ENCODE measurements around the gene HTN3. TPM values are rescaled to one million over a fixed set of nuclear protein-coding genes. Genes with fewer than 3 reads are reported as not detected.
A peak's percentile ranks its signal among the peaks of the same experiment; 100 is the strongest.
"Not testable (repeated sequence)": the region's sequence is repeated elsewhere in the genome, so short reads cannot be mapped to it uniquely, and the experiment has no call there.

HTN3 gene
- total RNA-seq (not detected), polyA plus RNA-seq (not detected), total RNA-seq (0 reads per million in 6 experiments)

GRCh38 chr4:70028159-70028558 is at the start of gene HTN3:
Gene HTN3, plus strand, starts transcription at chr4:70028459. Its CDS starts 2,282 bp downstream, at chr4:70030741.
- POLR2A ChIA-PET, H3K27ac Mint-ChIP-seq, H3K36me3 Mint-ChIP-seq, ATAC-seq, H3K4me3 Mint-ChIP-seq, DNase-seq, H3K9me3 Mint-ChIP-seq, H3K27me3 Mint-ChIP-seq, H3K4me1 Mint-ChIP-seq: not testable (repeated sequence)

GRCh38 chr4:69984030-69984443 is 44.2 kb upstream of the HTN3 start:
- peak in 1 of 2 donors; percentile 25 for ATAC-seq
- Mint-ChIP-seq H3K36me3 (no peaks in the 10 kb centered on the region), H3K4me3 (no peak overlapping the region), H3K27ac (no peak overlapping the region), H3K27me3 (peaks cover 0 to 7% (median 0%) of the 10 kb centered on the region in 5 donors), H3K9me3 (no peaks in the 10 kb centered on the region), H3K4me1 (peaks cover 0 to 2% (median 0%) of the 10 kb centered on the region in 4 donors)
- DNase-seq, result no peak
- POLR2A ChIA-PET, result no interaction called here

- no peaks in the 10 kb centered on the region for H3K36me3 Mint-ChIP-seq
- DNase-seq, result no peak
- H3K27ac Mint-ChIP-seq, result no peak overlapping the region
- ATAC-seq, result no peak
- peaks cover 0 to 2% (median 0%) of the 10 kb centered on the region in 4 donors for H3K4me1 Mint-ChIP-seq
- H3K9me3 Mint-ChIP-seq, result no peaks in the 10 kb centered on the region
- POLR2A ChIA-PET, result no interaction called here
- H3K27me3 Mint-ChIP-seq, result peaks cover 0 to 7% (median 0%) of the 10 kb centered on the region in 5 donors
- H3K4me3 Mint-ChIP-seq, result no peak overlapping the region
Measured at GRCh38 chr4:69986663-69987062, 41.6 kb upstream of the HTN3 start.

- Mint-ChIP-seq H3K4me3 (no peak overlapping the region), H3K4me1 (no peaks in the 10 kb centered on the region), H3K36me3 (no peaks in the 10 kb centered on the region), H3K9me3 (no peaks in the 10 kb centered on the region), H3K27ac (no peak overlapping the region), H3K27me3 (peaks cover 0 to 9% (median 0%) of the 10 kb centered on the region in 5 donors)
- ATAC-seq (no peak), DNase-seq (no peak)
- POLR2A ChIA-PET, result no interaction called here
Measured at GRCh38 chr4:69991016-69991415, 37.2 kb upstream of the HTN3 start.

- Mint-ChIP-seq H3K36me3 (no peaks in the 10 kb centered on the region), H3K4me3 (no peak overlapping the region), H3K27ac (no peak overlapping the region), H3K27me3 (peaks cover 0 to 14% (median 0%) of the 10 kb centered on the region in 5 donors), H3K9me3 (peaks cover 0 to 2% (median 0%) of the 10 kb centered on the region in 9 donors), H3K4me1 (no peaks in the 10 kb centered on the region)
- ATAC-seq (no peak), DNase-seq (no peak)
- POLR2A ChIA-PET, result no interaction called here
Measured at GRCh38 chr4:69994782-69995181, 33.5 kb upstream of the HTN3 start.

GRCh38 chr4:69995526-69996016 is 32.7 kb upstream of the HTN3 start, which contains the start of gene STATH:
Gene STATH, plus strand, starts transcription at chr4:69995966. Its CDS starts 2,472 bp downstream, at chr4:69998438.
- H3K4me3 Mint-ChIP-seq, result no peak within 1 kb of the TSS
- peaks cover 0 to 2% (median 0%) of the 10 kb centered on the region in 9 donors for H3K9me3 Mint-ChIP-seq
- ATAC-seq (no peak), DNase-seq (no peak)
- H3K27me3 Mint-ChIP-seq, result peaks cover 0 to 14% (median 0%) of the 10 kb centered on the region in 5 donors
- POLR2A ChIA-PET, result no interaction called here
- H3K4me1 Mint-ChIP-seq, result no peaks in the 10 kb centered on the region
- no peak within 1 kb of the TSS for H3K27ac Mint-ChIP-seq
- H3K36me3 Mint-ChIP-seq, result no peaks in the 10 kb centered on the region

- Mint-ChIP-seq H3K27me3 (peaks cover 0 to 5% (median 0%) of the 10 kb centered on the region in 5 donors), H3K9me3 (peaks cover 0 to 2% (median 0%) of the 10 kb centered on the region in 9 donors), H3K27ac (no peak overlapping the region), H3K4me3 (no peak overlapping the region), H3K4me1 (no peaks in the 10 kb centered on the region), H3K36me3 (no peaks in the 10 kb centered on the region)
- ATAC-seq, result no peak
- POLR2A ChIA-PET, result no interaction called here
- DNase-seq, result no peak
Measured at GRCh38 chr4:69999420-69999819, 28.8 kb upstream of the HTN3 start.

- Mint-ChIP-seq H3K9me3 (peaks cover 0 to 2% (median 0%) of the 10 kb centered on the region in 9 donors), H3K27ac (no peak overlapping the region), H3K4me1 (no peaks in the 10 kb centered on the region), H3K4me3 (no peak overlapping the region), H3K36me3 (no peaks in the 10 kb centered on the region), H3K27me3 (peaks cover 0 to 5% (median 0%) of the 10 kb centered on the region in 5 donors)
- ATAC-seq (no peak), DNase-seq (no peak)
- POLR2A ChIA-PET, result no interaction called here
Measured at GRCh38 chr4:70000711-70001110, 27.5 kb upstream of the HTN3 start.

GRCh38 chr4:70002507-70002906 is 25.8 kb upstream of the HTN3 start:
- H3K4me1 Mint-ChIP-seq, result no peaks in the 10 kb centered on the region
- no peaks in the 10 kb centered on the region for H3K36me3 Mint-ChIP-seq
- peaks cover 0 to 5% (median 0%) of the 10 kb centered on the region in 5 donors for H3K27me3 Mint-ChIP-seq
- H3K4me3 Mint-ChIP-seq, result no peak overlapping the region
- ATAC-seq (no peak), DNase-seq (no peak)
- H3K9me3 Mint-ChIP-seq, result peaks cover 0 to 2% (median 0%) of the 10 kb centered on the region in 9 donors
- H3K27ac Mint-ChIP-seq, result no peak overlapping the region
- POLR2A ChIA-PET, result no interaction called here

GRCh38 chr4:70008771-70009170 is 19.5 kb upstream of the HTN3 start:
- Mint-ChIP-seq H3K4me1 (no peaks in the 10 kb centered on the region), H3K9me3 (peaks cover 0 to 17% (median 0%) of the 10 kb centered on the region in 9 donors), H3K4me3 (no peak overlapping the region), H3K27ac (no peak overlapping the region), H3K36me3 (no peaks in the 10 kb centered on the region), H3K27me3 (peaks cover 0 to 3% (median 0%) of the 10 kb centered on the region in 5 donors)
- POLR2A ChIA-PET, result no interaction called here
- DNase-seq, result no peak
- no peak for ATAC-seq

GRCh38 chr4:70019006-70019405 is 9.3 kb upstream of the HTN3 start:
- DNase-seq, ATAC-seq, H3K27me3 Mint-ChIP-seq, H3K4me3 Mint-ChIP-seq, H3K4me1 Mint-ChIP-seq, H3K9me3 Mint-ChIP-seq, POLR2A ChIA-PET, H3K36me3 Mint-ChIP-seq, H3K27ac Mint-ChIP-seq: not testable (repeated sequence)

GRCh38 chr4:70023218-70023617 is 5.0 kb upstream of the HTN3 start:
- H3K36me3 Mint-ChIP-seq, result no peaks in the 10 kb centered on the region
- POLR2A ChIA-PET, result no interaction called here
- H3K9me3 Mint-ChIP-seq, result no peaks in the 10 kb centered on the region
- H3K4me3 Mint-ChIP-seq, result no peak overlapping the region
- H3K27ac Mint-ChIP-seq, result no peak overlapping the region
- DNase-seq (no peak), ATAC-seq (no peak)
- H3K4me1 Mint-ChIP-seq, result no peaks in the 10 kb centered on the region
- H3K27me3 Mint-ChIP-seq, result no peaks in the 10 kb centered on the region

- H3K27ac Mint-ChIP-seq, result no peak overlapping the region
Measured at GRCh38 chr4:70027011-70027410, 1.2 kb upstream of the HTN3 start.

GRCh38 chr4:70037559-70037958 is 9.3 kb downstream of the HTN3 start:
- H3K36me3 Mint-ChIP-seq, H3K27me3 Mint-ChIP-seq, DNase-seq, H3K4me3 Mint-ChIP-seq, ATAC-seq, H3K27ac Mint-ChIP-seq, POLR2A ChIA-PET, H3K4me1 Mint-ChIP-seq: not testable (repeated sequence)
- peaks cover 3 to 24% (median 13%) of the 10 kb centered on the region in 9 donors for H3K9me3 Mint-ChIP-seq

More at GRCh38 chr4:70027011-70027410, 1.2 kb upstream of the HTN3 start:
- no peak for DNase-seq
- no peaks in the 10 kb centered on the region for H3K27me3 Mint-ChIP-seq
- H3K4me1 Mint-ChIP-seq, result no peaks in the 10 kb centered on the region
- ATAC-seq, result no peak
- POLR2A ChIA-PET, result no interaction called here
- no peaks in the 10 kb centered on the region for H3K36me3 Mint-ChIP-seq
- no peak overlapping the region for H3K4me3 Mint-ChIP-seq
- H3K9me3 Mint-ChIP-seq, result peaks cover 0 to 1% (median 0%) of the 10 kb centered on the region in 9 donors
